Measurements from ENCODE around the gene TCF7L2. TPM values are rescaled to one million over a fixed set of nuclear protein-coding genes. Genes with fewer than 3 reads are reported as not detected.

Gene TCF7L2
- total RNA-seq, 1 donor from 2014 or later, result 49.3 TPM

DNA sequence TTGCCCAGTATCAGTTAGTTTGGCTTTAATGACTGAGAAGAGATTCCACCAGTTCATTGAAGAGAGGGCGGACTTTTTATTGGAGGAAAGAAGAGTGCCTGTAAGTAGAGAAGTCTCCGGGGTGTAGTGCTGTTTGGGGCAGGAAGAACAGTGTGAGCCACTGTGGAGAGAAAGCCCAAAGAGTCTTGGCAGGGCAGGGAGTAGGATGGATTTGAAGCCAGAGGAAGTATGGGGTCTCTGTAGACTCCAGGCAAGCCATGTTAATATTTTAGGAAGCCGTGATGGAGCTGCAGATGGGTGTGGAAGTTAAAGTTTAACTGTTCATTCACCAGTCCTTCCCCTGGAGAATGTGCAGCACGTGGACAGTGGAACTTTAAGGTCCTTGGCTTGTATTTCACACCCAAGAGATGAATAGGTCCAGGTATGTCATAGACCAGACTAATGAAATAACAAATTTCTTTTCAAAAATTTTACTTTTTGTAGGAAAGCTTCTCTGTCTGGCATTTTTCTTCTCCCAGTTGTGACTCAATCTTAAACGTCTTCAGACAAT, 54.1 kb downstream of the TCF7L2 start:
- peaks cover 14% of the 10 kb centered on the region for H3K36me3 Mint-ChIP-seq (ENCODE audit: low read depth, unreplicated experiment)
- TF ChIP-seq, protein P1, sequence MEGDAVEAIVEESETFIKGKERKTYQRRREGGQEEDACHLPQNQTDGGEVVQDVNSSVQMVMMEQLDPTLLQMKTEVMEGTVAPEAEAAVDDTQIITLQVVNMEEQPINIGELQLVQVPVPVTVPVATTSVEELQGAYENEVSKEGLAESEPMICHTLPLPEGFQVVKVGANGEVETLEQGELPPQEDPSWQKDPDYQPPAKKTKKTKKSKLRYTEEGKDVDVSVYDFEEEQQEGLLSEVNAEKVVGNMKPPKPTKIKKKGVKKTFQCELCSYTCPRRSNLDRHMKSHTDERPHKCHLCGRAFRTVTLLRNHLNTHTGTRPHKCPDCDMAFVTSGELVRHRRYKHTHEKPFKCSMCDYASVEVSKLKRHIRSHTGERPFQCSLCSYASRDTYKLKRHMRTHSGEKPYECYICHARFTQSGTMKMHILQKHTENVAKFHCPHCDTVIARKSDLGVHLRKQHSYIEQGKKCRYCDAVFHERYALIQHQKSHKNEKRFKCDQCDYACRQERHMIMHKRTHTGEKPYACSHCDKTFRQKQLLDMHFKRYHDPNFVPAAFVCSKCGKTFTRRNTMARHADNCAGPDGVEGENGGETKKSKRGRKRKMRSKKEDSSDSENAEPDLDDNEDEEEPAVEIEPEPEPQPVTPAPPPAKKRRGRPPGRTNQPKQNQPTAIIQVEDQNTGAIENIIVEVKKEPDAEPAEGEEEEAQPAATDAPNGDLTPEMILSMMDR (IDR thresholded peaks at IDR 0.05; ENCODE audit: unreplicated experiment), result no peak
- H3K9me3 Mint-ChIP-seq (ENCODE audit: unreplicated experiment), result no peaks in the 10 kb centered on the region
- peaks cover 43% of the 10 kb centered on the region for H3K4me1 Mint-ChIP-seq (ENCODE audit: unreplicated experiment)
- H3K27me3 Mint-ChIP-seq (ENCODE audit: unreplicated experiment), result peaks cover 7% of the 10 kb centered on the region
- H3K4me3 Mint-ChIP-seq (ENCODE audit: unreplicated experiment), result no peak overlapping the region
- H3K27ac Mint-ChIP-seq (ENCODE audit: unreplicated experiment), result no peak overlapping the region
- no peak for DNase-seq (ENCODE audit: low spot score)

DNA sequence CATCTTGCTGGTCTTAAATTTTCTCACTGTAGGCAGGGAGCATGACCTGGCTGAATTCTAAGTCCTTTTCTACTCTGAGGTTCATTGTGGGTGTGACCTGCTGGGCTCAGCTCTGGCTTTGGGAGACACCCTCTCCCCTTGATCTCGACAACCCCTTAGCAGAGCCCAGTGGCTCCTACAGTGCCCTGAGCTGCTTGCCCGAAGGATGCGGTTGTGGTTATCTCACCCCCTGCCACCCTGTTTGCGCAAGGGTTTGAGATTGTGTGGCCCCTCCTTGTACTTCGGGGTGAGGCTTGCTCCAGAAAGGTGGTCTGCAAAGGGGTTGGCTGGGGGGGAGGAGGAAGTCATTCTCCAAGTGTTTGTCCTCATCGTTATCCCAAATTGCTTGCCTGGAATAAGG, 55.3 kb downstream of the TCF7L2 start:
- Mint-ChIP-seq H3K4me1 (ENCODE audit: unreplicated experiment) (peaks cover 40% of the 10 kb centered on the region), H3K9me3 (ENCODE audit: unreplicated experiment) (no peaks in the 10 kb centered on the region), H3K27me3 (ENCODE audit: unreplicated experiment) (peaks cover 5% of the 10 kb centered on the region), H3K27ac (ENCODE audit: unreplicated experiment) (no peak overlapping the region), H3K36me3 (ENCODE audit: low read depth, unreplicated experiment) (peaks cover 24% of the 10 kb centered on the region), H3K4me3 (ENCODE audit: unreplicated experiment) (no peak overlapping the region)
- no peak for DNase-seq (ENCODE audit: low spot score)
- TF ChIP-seq, protein P1 (IDR thresholded peaks at IDR 0.05; ENCODE audit: unreplicated experiment), result no peak

GRCh38 chr10:113006656-113007342, 56.8 kb downstream of the TCF7L2 start:
- no peak for DNase-seq (ENCODE audit: low spot score)
- Mint-ChIP-seq H3K9me3 (ENCODE audit: unreplicated experiment) (no peaks in the 10 kb centered on the region), H3K4me1 (ENCODE audit: unreplicated experiment) (peaks cover 39% of the 10 kb centered on the region), H3K4me3 (ENCODE audit: unreplicated experiment) (no peak overlapping the region), H3K36me3 (ENCODE audit: low read depth, unreplicated experiment) (peaks cover 24% of the 10 kb centered on the region), H3K27ac (ENCODE audit: unreplicated experiment) (no peak overlapping the region), H3K27me3 (ENCODE audit: unreplicated experiment) (peaks cover 4% of the 10 kb centered on the region)
- TF ChIP-seq, protein P1 (IDR thresholded peaks at IDR 0.05; ENCODE audit: unreplicated experiment), result no peak

DNA sequence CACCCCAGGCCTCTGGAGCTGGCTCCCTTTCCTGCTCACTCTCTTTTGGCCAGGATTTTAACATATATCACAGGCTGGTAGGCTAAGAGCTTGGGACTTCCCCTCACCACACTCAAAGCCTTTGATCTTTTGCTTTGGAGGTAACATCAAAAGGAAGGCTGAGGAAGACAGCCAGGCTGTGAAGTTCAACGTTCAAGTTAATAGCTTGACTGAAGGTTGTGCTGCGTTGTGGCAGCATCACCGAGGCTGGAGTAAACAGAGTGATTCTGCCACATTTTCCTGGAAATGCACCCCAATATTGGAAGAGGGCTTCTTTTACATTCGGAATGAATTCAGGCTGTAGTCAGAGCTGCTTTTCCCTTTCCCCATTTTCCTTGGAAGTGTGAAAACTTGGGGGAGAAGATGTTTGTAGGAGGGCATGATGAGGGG, 57.3 kb downstream of the TCF7L2 start:
- Mint-ChIP-seq H3K4me3 (ENCODE audit: unreplicated experiment) (no peak overlapping the region), H3K27ac (ENCODE audit: unreplicated experiment) (peak overlapping the region; percentile 42), H3K27me3 (ENCODE audit: unreplicated experiment) (peaks cover 4% of the 10 kb centered on the region), H3K4me1 (ENCODE audit: unreplicated experiment) (peaks cover 39% of the 10 kb centered on the region), H3K9me3 (ENCODE audit: unreplicated experiment) (no peaks in the 10 kb centered on the region), H3K36me3 (ENCODE audit: low read depth, unreplicated experiment) (peaks cover 24% of the 10 kb centered on the region)
- TF ChIP-seq, protein P1 (IDR thresholded peaks at IDR 0.05; ENCODE audit: unreplicated experiment), result no peak
- DNase-seq (ENCODE audit: low spot score), result no peak

DNA sequence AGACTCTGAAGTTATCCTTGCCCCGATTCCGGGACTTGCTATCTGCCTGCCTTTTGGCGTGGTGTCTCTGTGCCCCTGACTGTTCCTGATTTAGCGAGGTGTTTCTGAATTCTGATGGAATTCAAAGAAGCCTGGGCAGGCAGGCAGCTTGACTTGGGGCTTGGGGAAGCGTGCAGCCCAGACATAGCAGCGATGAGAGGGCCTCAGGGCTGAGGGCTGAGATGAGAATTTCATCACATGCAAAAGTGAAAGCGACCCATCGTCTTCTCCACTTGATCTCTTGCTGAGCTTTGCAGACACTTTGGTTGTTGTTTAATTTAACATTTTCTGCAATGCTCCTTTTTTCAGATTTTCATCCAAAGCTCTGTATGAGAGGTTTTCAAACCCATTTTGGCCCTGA, 57.8 kb downstream of the TCF7L2 start:
- no peak for DNase-seq (ENCODE audit: low spot score)
- Mint-ChIP-seq H3K27ac (ENCODE audit: unreplicated experiment) (no peak overlapping the region), H3K36me3 (ENCODE audit: low read depth, unreplicated experiment) (peaks cover 24% of the 10 kb centered on the region), H3K27me3 (ENCODE audit: unreplicated experiment) (peaks cover 4% of the 10 kb centered on the region), H3K4me1 (ENCODE audit: unreplicated experiment) (peaks cover 39% of the 10 kb centered on the region), H3K4me3 (ENCODE audit: unreplicated experiment) (no peak overlapping the region), H3K9me3 (ENCODE audit: unreplicated experiment) (no peaks in the 10 kb centered on the region)
- TF ChIP-seq, protein P1 (IDR thresholded peaks at IDR 0.05; ENCODE audit: unreplicated experiment), result no peak
